Common myeloid progenitor, CD34-positive (primary cell): ENCODE measurements around the gene SELENOI.
"Not testable (repeated sequence)": the region's sequence is repeated elsewhere in the genome, so short reads cannot be mapped to it uniquely, and the experiment has no call there.

ENCODE experiments used
- CTCF ChIA-PET: fragments of 350-600 bp; sonication (Branson Sonifier 250); formaldehyde crosslinking; loops from one replicate; lab custom pipeline; 2021; ENCODE audit warnings: antibody characterized with exemption; lab: Charles Lee
- POLR2A ChIA-PET: fragments of 350-600 bp; sonication (Branson Sonifier 250); formaldehyde crosslinking; loops from one replicate; lab custom pipeline; 2021; ENCODE audit warnings: antibody characterized with exemption; lab: Charles Lee
- DNase-seq, 3 donors: peaks; one replicate each; pipeline versions ENCODE4 v3.0.0 to v3.0.0-alpha.2; 2013
- H3K27ac ChIP-seq, 2 experiments: 1 replicate in 1 of 2; 2 replicates in 1 of 2; pipeline ENCODE4 v1.7.0; 2013; ENCODE audit warnings: inconsistent platforms in 2 of 2, low read length in 2 of 2, mild to moderate bottlenecking in 2 of 2, low read depth in 1 of 2, moderate library complexity in 1 of 2; ENCODE audit not compliant: severe bottlenecking in 2 of 2, insufficient read depth in 1 of 2, poor library complexity in 1 of 2
- H3K27me3 ChIP-seq, 5 experiments: replicated peaks in 2 of 5; 1 replicate in 3 of 5; 2 replicates in 2 of 5; pipeline versions ENCODE4 v1.6.1 to v1.7.0; 2013; ENCODE audit warnings: low read length in 4 of 5, mild to moderate bottlenecking in 2 of 5, moderate library complexity in 2 of 5, inconsistent platforms in 1 of 5; ENCODE audit not compliant: insufficient read depth in 5 of 5, control insufficient read depth in 4 of 5
- H3K36me3 ChIP-seq, 4 experiments: 1 replicate in 2 of 4; 2 replicates in 2 of 4; pipeline versions ENCODE4 v1.6.1 to v1.7.0; 2013; ENCODE audit warnings: low read length in 3 of 4, control low read depth in 1 of 4, mild to moderate bottlenecking in 1 of 4; ENCODE audit not compliant: control insufficient read depth in 4 of 4, insufficient read depth in 4 of 4
- H3K4me1 ChIP-seq, 4 experiments: 1 replicate in 3 of 4; 2 replicates in 1 of 4; pipeline versions ENCODE4 v1.6.1 to v1.7.1; 2013; ENCODE audit warnings: low read length in 3 of 4, mild to moderate bottlenecking in 3 of 4, control low read depth in 1 of 4, inconsistent platforms in 1 of 4, moderate library complexity in 1 of 4; ENCODE audit not compliant: control insufficient read depth in 4 of 4, insufficient read depth in 4 of 4; ENCODE audit errors: control extremely low read depth in 1 of 4
- H3K4me3 ChIP-seq, 7 experiments: 1 replicate in 4 of 7; 2 replicates in 3 of 7; pipeline versions ENCODE4 v1.5.1 to v1.7.0; 2013; ENCODE audit warnings: mild to moderate bottlenecking in 7 of 7, low read length in 6 of 7, moderate library complexity in 6 of 7, inconsistent platforms in 2 of 7, low read depth in 2 of 7, control low read depth in 1 of 7; ENCODE audit not compliant: insufficient read depth in 4 of 7, control insufficient read depth in 1 of 7; ENCODE audit errors: extremely low read depth in 1 of 7
- H3K9me3 ChIP-seq, 5 experiments: 1 replicate in 4 of 5; 2 replicates in 1 of 5; pipeline versions ENCODE4 v1.6.1 to v1.7.1; 2013; ENCODE audit warnings: low read length in 4 of 5, mild to moderate bottlenecking in 2 of 5, inconsistent platforms in 1 of 5, low read depth in 1 of 5, moderate library complexity in 1 of 5; ENCODE audit not compliant: control insufficient read depth in 4 of 5, insufficient read depth in 2 of 5; ENCODE audit errors: control extremely low read depth in 1 of 5
- WGBS: methylation state at CpG from one replicate; pipeline ENCODE4 v1.1.5; 2013; ENCODE audit not compliant: insufficient coverage; 5-methylcytosine and 5-hydroxymethylcytosine counted together

The SELENOI gene

GRCh38 chr2:26331321-26331720 is 14.6 kb upstream of the SELENOI start:
- DNase-seq, H3K9me3 ChIP-seq, H3K4me3 ChIP-seq, H3K36me3 ChIP-seq, POLR2A ChIA-PET, H3K27me3 ChIP-seq, H3K27ac ChIP-seq: not testable (repeated sequence)
- CTCF ChIA-PET: interaction anchor here (0.9 to 4.0 kb wide), 6 partner anchors 14 to 140 kb away, joined by 3 to 23 read pairs (median 3); no protein-coding TSS in a partner anchor
- WGBS: 94% methylated on average over 3 of the region's 8 CpGs
- H3K4me1 ChIP-seq: peaks cover 2 to 36% (median 9%) of the 10 kb centered on the region in 4 experiments

- Histone ChIP-seq H3K27me3 (no peaks in the 10 kb centered on the region), H3K9me3 (no peaks in the 10 kb centered on the region), H3K4me1 (peaks cover 2 to 17% (median 7%) of the 10 kb centered on the region in 4 experiments), H3K27ac (no peak overlapping the region), H3K36me3 (no peaks in the 10 kb centered on the region), H3K4me3 (no peak overlapping the region)
- POLR2A ChIA-PET: no interaction called here
- 100% methylated on average over 1 of the region's 2 CpGs for WGBS
- DNase-seq: no peak
- CTCF ChIA-PET: no interaction called here
These were observed 12.7 kb upstream of the SELENOI start for GRCh38 chr2:26333293-26333692.

DNA sequence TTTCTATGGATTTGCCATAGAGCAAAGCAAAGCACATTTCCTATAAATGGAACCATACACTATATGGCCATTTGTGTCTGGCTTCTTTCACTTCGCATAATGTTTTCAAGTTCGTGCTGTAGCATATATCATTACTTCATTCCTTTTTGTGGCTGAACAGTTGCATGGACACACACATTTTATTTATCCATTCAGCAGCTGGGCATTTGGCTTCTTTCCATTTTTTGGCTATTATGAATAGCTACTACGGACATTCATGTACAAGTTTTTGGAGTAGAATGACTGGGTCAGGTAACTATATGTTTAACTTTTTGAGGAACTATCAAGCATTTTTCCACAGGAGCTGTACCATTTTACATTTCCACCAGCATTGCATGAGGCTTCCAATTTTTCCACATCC is 10.7 kb upstream of the SELENOI start:
- Histone ChIP-seq H3K9me3 (no peaks in the 10 kb centered on the region), H3K27ac (no peak overlapping the region), H3K4me3 (no peak overlapping the region), H3K27me3 (no peaks in the 10 kb centered on the region), H3K4me1 (peaks cover 2 to 10% (median 5%) of the 10 kb centered on the region in 4 experiments), H3K36me3 (no peaks in the 10 kb centered on the region)
- CTCF ChIA-PET: interaction anchor here (1.3 kb wide), 2 partner anchors 17 to 18 kb away, joined by 3 to 4 read pairs; no protein-coding TSS in a partner anchor
- no peak for DNase-seq
- POLR2A ChIA-PET: interaction anchor here (0.6 kb wide), 1 partner anchor 53 kb away, joined by 3 read pairs; no protein-coding TSS in a partner anchor
- 100% methylated on average over 1 of the region's 3 CpGs for WGBS

DNA sequence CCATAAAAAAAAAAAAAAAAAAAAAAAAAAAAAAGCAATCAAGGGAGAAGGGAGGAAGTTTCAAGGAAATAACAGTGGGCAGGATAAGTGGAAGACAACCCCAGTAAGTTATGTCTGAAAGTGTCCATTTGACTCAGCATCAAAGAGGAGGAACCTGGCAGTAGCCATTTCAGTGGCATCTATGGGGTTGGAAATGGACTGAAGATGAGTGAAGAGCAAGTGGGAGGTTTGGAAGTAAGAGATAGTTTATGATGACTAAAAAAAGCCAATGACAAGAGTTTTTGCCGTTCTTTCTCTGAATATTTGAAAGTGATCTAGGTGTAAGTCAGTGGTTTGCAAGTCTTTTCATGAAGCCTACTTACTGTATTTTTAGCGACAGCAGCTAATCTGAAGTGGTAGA is 9.2 kb upstream of the SELENOI start:
- CTCF ChIA-PET: no interaction called here
- whole genome bisulfite sequencing: 100% methylated on average over 1 of the region's 2 CpGs
- POLR2A ChIA-PET: no interaction called here
- H3K27ac ChIP-seq: no peak overlapping the region
- no peaks in the 10 kb centered on the region for H3K36me3 ChIP-seq
- no peaks in the 10 kb centered on the region for H3K9me3 ChIP-seq
- peaks cover 0 to 4% (median 0%) of the 10 kb centered on the region in 4 experiments for H3K4me1 ChIP-seq
- DNase-seq: no peak
- no peaks in the 10 kb centered on the region for H3K27me3 ChIP-seq
- no peak overlapping the region for H3K4me3 ChIP-seq

GRCh38 chr2:26337298-26337697 is 8.6 kb upstream of the SELENOI start:
- Histone ChIP-seq H3K9me3 (no peaks in the 10 kb centered on the region), H3K4me3 (no peak overlapping the region), H3K36me3 (no peaks in the 10 kb centered on the region), H3K4me1 (peaks cover 0 to 4% (median 0%) of the 10 kb centered on the region in 4 experiments), H3K27ac (no peak overlapping the region), H3K27me3 (no peaks in the 10 kb centered on the region)
- ChIA-PET POLR2A (no interaction called here), CTCF (no interaction called here)
- 100% methylated on average over 1 of the region's 2 CpGs for WGBS
- no peak for DNase-seq

- WGBS: 83% methylated on average over 3 of the region's 3 CpGs
- Histone ChIP-seq H3K36me3 (no peaks in the 10 kb centered on the region), H3K4me1 (peaks cover 5 to 14% (median 8%) of the 10 kb centered on the region in 4 experiments), H3K27ac (no peak overlapping the region), H3K4me3 (no peak overlapping the region), H3K27me3 (no peaks in the 10 kb centered on the region), H3K9me3 (no peaks in the 10 kb centered on the region)
- ChIA-PET CTCF (no interaction called here), POLR2A (no interaction called here)
- no peak for DNase-seq
These were observed 5.1 kb upstream of the SELENOI start for GRCh38 chr2:26340831-26341230.

- CTCF ChIA-PET: interaction anchor here (0.9 to 1.1 kb wide), 2 partner anchors 10 to 14 kb away, joined by 3 read pairs; no protein-coding TSS in a partner anchor
- Histone ChIP-seq H3K4me3 (peak overlapping the region in 6 of 7 experiments; percentile 86 to 99 (median 96)), H3K36me3 (no peaks in the 10 kb centered on the region), H3K9me3 (no peaks in the 10 kb centered on the region), H3K4me1 (peaks cover 10 to 34% (median 26%) of the 10 kb centered on the region in 4 experiments), H3K27me3 (no peaks in the 10 kb centered on the region), H3K27ac (peak overlapping the region; percentile 93 to 94)
- POLR2A ChIA-PET: interaction anchor here (0.5 kb wide), 1 partner anchor 19 kb away, joined by 4 read pairs; no protein-coding TSS in a partner anchor
- DNase-seq: peak in 2 of 3 donors; percentile 20 to 22
- 91% methylated on average over 6 of the region's 17 CpGs for WGBS
These were observed 1.2 kb upstream of the SELENOI start for GRCh38 chr2:26344581-26345282.
